Prostate gland (tissue), 2 donors: ENCODE data around the gene ZPBP2.

Source experiments
- POLR2A ChIP-seq: fragments of 450-650 bp; IDR thresholded peaks from one replicate; pipeline ENCODE4 v1.6.1; 2016; ENCODE audit warnings: antibody characterized with exemption, mild to moderate bottlenecking
- TF ChIP-seq, protein P1 (sequence below), 4 experiments: fragments of 200-600 bp in 2 of 4; fragments of 450-650 bp in 2 of 4; sonication (generic) in 2 of 4; IDR thresholded peaks; 1 replicate in 3 of 4; 2 replicates in 1 of 4; pipeline ENCODE4 v1.5.1; 2016 to 2019; ENCODE audit warnings: antibody characterized with exemption in 4 of 4, mild to moderate bottlenecking in 2 of 4, moderate library complexity in 2 of 4

DNA sequence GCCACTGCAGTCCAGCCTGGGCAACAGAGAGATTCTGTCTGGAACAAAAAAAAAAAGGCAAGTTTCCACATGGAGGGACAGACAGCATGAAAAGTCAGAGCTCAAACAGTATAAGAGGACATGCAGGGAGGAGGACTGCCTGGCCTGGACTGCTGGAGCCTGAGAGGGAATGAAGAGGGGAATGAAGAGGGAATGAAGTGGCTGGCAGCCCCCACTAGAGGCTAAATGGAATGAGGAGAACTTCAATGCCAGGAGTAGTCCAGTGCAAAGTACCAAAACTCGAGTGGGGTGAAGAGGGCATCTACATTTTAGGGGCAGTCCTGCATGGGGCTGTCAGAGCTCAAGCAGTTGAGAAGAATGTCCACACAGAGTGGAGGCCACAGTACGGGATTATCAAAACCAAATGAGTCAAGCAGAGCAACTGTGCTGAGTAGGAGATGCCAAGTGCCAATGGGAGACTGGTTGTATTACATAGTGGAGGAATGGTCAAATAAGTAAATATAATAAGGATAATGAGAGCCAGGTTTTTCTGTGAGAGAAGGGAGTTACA, 26.8 kb upstream of the ZPBP2 start:
- TF ChIP-seq, protein P1, sequence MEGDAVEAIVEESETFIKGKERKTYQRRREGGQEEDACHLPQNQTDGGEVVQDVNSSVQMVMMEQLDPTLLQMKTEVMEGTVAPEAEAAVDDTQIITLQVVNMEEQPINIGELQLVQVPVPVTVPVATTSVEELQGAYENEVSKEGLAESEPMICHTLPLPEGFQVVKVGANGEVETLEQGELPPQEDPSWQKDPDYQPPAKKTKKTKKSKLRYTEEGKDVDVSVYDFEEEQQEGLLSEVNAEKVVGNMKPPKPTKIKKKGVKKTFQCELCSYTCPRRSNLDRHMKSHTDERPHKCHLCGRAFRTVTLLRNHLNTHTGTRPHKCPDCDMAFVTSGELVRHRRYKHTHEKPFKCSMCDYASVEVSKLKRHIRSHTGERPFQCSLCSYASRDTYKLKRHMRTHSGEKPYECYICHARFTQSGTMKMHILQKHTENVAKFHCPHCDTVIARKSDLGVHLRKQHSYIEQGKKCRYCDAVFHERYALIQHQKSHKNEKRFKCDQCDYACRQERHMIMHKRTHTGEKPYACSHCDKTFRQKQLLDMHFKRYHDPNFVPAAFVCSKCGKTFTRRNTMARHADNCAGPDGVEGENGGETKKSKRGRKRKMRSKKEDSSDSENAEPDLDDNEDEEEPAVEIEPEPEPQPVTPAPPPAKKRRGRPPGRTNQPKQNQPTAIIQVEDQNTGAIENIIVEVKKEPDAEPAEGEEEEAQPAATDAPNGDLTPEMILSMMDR (IDR thresholded peaks at IDR 0.05), result no peak
- TF ChIP-seq POLR2A, result no peak
